Uterus (tissue), 4 donors: Measurements from ENCODE around the gene MEP1A. TPM values are rescaled to one million over a fixed set of nuclear protein-coding genes. Genes with fewer than 3 reads are reported as not detected.

Experiments
- DNase-seq, 2 donors: peaks; one replicate each; pipeline ENCODE4 v3.0.0-alpha.2; 2019 to 2020
- H3K27ac ChIP-seq, 2 donors: fragments of 200-600 bp; sonication (generic); 1 replicate in 1 of 2; 2 replicates in 1 of 2; pipeline ENCODE4 v1.5.1; 2016 to 2018
- H3K27me3 ChIP-seq, 2 donors: fragments of 200-600 bp; sonication (generic); one replicate each; pipeline ENCODE4 v1.5.1; 2018 to 2019; ENCODE audit warnings: control low read depth in 1 of 2
- H3K36me3 ChIP-seq, 2 donors: fragments of 200-600 bp; sonication (generic); one replicate each; pipeline ENCODE4 v1.5.1; 2019; ENCODE audit warnings: control low read depth in 1 of 2
- H3K4me1 ChIP-seq, 2 donors: fragments of 200-600 bp; sonication (generic); one replicate each; pipeline ENCODE4 v1.5.1; 2018 to 2019; ENCODE audit warnings: control low read depth in 1 of 2
- H3K4me3 ChIP-seq, 2 donors: fragments of 200-600 bp; sonication (generic); 1 replicate in 1 of 2; 2 replicates in 1 of 2; pipeline ENCODE4 v1.5.1; 2018 to 2019; ENCODE audit warnings: mild to moderate bottlenecking in 1 of 2
- H3K9me3 ChIP-seq, 2 donors: fragments of 200-600 bp; sonication (generic); one replicate each; pipeline ENCODE4 v1.5.1; 2019; ENCODE audit warnings: control low read depth in 1 of 2
- POLR2A ChIP-seq, 2 donors: fragments of 450-650 bp; IDR thresholded peaks; one replicate each; pipeline ENCODE4 v1.6.1; 2016; ENCODE audit warnings: antibody characterized with exemption in 2 of 2, mild to moderate bottlenecking in 1 of 2, moderate library complexity in 1 of 2
- intact Hi-C: fragments of 100-400 bp; cut with DNase I; formaldehyde crosslinking; loops from one replicate; pipeline ENCODE4 v1.15.1; 2023; ENCODE audit warnings: low total_unique reads
- total RNA-seq, 4 donors: library from RNA; depleted of rRNA in 3 of 4; stranded (reverse); fragments of >200 nt in 3 of 4; gene quantifications; one replicate each; pipeline versions ENCODE4 v1.1.0 to v1.2.4, GENCODE V29; 2014 to 2023
- TF ChIP-seq, protein P1 (sequence below), 4 experiments: fragments of 200-600 bp in 2 of 4; fragments of 450-650 bp in 2 of 4; sonication (generic) in 2 of 4; IDR thresholded peaks; one replicate each; pipeline ENCODE4 v1.5.1; 2016 to 2019; ENCODE audit warnings: antibody characterized with exemption in 4 of 4, mild to moderate bottlenecking in 2 of 4, moderate library complexity in 1 of 4
- donor health status: DM: yes; HTN: yes; CAD: no.

Gene MEP1A
- total RNA-seq, 4 donors from 2014 or later: under 0.01 TPM; not detected in 3

DNA sequence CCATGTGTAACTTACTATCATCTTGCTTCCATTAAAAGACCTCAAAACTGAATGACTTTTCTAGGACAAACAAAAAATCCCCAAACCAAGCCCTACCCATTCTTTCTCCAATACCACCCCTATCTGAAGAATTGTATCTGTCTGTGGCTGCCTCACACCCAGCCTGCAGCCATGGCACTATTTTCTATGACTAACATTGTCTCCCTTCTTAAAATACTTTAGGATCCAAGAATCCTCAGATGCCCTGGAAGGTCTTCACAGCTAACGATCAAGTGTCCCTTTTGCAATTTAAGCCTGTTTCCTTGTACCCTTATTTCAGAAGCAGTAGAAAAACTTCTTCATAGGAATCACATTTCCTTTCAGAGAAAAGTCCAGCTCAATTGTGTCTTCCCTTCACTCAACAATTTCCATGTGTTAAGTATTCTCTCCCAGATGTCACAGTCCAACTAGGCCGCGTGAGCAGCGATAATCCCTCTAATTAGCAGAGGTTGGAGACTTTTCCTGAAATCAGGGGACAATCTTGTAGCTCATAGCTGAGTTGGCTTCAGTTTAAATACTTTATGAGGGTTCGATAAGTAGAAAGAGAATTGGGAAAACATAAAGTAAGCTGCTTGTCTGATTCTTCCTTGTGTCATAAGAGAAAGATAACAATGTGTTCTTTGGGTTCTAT lies 5.2 kb upstream of the MEP1A start:
- Histone ChIP-seq H3K9me3 (no peaks in the 10 kb centered on the region), H3K4me1 (no peaks in the 10 kb centered on the region), H3K27me3 (no peaks in the 10 kb centered on the region), H3K27ac (no peak overlapping the region), H3K36me3 (no peaks in the 10 kb centered on the region), H3K4me3 (no peak overlapping the region)
- intact Hi-C loops: no loop called here
- TF ChIP-seq POLR2A (IDR thresholded peaks at IDR 0.05): no peak
- TF ChIP-seq, protein P1, sequence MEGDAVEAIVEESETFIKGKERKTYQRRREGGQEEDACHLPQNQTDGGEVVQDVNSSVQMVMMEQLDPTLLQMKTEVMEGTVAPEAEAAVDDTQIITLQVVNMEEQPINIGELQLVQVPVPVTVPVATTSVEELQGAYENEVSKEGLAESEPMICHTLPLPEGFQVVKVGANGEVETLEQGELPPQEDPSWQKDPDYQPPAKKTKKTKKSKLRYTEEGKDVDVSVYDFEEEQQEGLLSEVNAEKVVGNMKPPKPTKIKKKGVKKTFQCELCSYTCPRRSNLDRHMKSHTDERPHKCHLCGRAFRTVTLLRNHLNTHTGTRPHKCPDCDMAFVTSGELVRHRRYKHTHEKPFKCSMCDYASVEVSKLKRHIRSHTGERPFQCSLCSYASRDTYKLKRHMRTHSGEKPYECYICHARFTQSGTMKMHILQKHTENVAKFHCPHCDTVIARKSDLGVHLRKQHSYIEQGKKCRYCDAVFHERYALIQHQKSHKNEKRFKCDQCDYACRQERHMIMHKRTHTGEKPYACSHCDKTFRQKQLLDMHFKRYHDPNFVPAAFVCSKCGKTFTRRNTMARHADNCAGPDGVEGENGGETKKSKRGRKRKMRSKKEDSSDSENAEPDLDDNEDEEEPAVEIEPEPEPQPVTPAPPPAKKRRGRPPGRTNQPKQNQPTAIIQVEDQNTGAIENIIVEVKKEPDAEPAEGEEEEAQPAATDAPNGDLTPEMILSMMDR (IDR thresholded peaks at IDR 0.05): no peak
- DNase-seq: no peak

DNA sequence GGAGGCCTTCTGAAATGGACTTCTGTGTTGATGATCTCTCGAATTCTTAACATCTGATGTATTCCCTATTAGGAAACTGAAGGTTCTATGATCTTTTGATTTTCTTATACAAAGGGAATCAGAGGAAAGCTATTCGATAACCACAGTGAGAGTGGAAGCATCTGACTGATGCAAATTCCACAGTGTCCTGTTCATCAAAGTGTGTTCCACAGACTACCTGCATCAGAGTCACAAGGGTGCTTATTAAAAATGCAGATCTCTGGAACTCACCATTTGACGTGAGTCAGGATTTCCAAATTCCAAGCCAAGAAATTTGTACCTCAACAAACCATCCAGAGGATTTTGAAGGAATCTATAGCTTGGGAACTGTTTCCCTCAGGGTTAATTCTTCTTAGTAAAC lies 4.4 kb upstream of the MEP1A start:
- Histone ChIP-seq H3K27ac (no peak overlapping the region), H3K36me3 (no peaks in the 10 kb centered on the region), H3K27me3 (no peaks in the 10 kb centered on the region), H3K4me3 (no peak overlapping the region), H3K9me3 (no peaks in the 10 kb centered on the region), H3K4me1 (no peaks in the 10 kb centered on the region)
- TF ChIP-seq, protein P1 (IDR thresholded peaks at IDR 0.05): no peak
- TF ChIP-seq POLR2A (IDR thresholded peaks at IDR 0.05): no peak
- intact Hi-C loops: no loop called here
- DNase-seq: no peak

DNA sequence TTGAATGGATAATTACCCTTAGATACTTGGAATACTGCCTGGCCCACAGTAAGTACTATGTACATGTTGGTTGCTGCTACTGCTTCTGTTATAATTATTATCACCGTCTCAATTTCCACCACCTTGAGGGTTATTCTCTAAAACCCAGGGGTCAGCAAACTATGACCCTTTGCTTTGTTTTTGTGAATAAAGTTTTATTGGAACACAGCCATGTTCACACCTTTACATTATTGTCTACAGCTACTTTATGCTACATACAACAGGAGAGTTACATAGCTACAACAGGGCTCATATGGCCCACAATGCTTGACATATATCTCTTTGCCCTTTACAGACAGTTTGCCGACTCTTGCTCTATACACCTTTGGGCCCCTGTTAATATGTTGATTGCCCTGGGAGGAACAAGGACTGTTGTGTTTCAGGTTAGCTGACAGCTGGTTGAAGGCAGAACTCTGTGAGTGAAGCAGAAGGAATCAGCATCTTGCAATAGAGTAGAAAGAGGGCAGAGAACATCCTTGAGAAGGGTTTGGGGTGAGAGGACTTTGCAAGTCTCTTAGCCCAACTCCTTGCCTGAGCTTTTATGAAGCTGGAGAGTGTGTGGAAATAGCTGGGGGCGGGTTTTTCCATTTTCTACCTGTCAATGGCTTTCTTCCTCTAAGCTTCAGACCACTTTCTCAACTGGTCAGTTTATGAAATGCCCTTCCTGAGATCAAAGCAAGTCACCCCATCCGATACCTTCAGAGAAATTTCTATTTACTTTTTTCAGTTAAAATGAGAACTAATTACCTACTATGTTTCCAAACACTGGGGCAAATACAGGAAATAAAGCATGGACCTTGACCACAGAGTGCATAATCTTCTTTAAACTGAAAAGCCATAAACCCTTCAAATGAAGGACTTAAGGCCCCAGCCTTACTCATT lies 3.5 kb upstream of the MEP1A start:
- no peaks in the 10 kb centered on the region for H3K36me3 ChIP-seq
- H3K4me1 ChIP-seq: no peaks in the 10 kb centered on the region
- intact Hi-C loops: no loop called here
- H3K27me3 ChIP-seq: no peaks in the 10 kb centered on the region
- no peak overlapping the region for H3K27ac ChIP-seq
- H3K4me3 ChIP-seq: no peak overlapping the region
- TF ChIP-seq, protein P1 (IDR thresholded peaks at IDR 0.05): no peak
- TF ChIP-seq POLR2A (IDR thresholded peaks at IDR 0.05): no peak
- no peaks in the 10 kb centered on the region for H3K9me3 ChIP-seq
- DNase-seq: no peak

DNA sequence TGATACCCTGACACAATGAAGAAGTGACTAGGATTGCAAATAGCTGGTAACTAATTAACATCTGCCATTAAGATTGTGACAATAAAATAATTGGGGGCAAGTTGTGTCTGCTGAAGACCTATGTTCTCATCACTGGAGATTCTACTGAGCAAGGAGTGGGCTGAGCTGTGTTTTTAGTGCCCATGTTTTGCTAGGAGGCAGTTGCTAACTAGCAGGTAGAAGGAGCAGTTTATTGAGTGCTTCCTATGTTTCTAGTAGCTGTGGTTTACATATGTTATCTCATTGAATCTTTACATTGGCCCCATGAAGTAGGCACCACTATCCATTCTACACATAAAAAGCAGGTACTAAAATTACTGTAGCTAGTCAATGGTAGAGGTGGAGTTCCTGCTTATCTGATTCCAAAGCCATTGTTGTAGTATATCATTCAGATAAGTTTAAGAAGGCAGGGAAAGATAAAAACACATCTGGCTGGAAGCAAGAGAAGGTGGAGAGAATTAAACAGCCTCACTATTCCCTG lies 2.8 kb upstream of the MEP1A start:
- H3K27me3 ChIP-seq: no peaks in the 10 kb centered on the region
- no peaks in the 10 kb centered on the region for H3K36me3 ChIP-seq
- no peak for TF ChIP-seq POLR2A (IDR thresholded peaks at IDR 0.05)
- TF ChIP-seq, protein P1 (IDR thresholded peaks at IDR 0.05): no peak
- H3K4me1 ChIP-seq: no peaks in the 10 kb centered on the region
- H3K4me3 ChIP-seq: no peak overlapping the region
- no peak overlapping the region for H3K27ac ChIP-seq
- DNase-seq: no peak
- intact Hi-C loops: no loop called here
- H3K9me3 ChIP-seq: no peaks in the 10 kb centered on the region

DNA sequence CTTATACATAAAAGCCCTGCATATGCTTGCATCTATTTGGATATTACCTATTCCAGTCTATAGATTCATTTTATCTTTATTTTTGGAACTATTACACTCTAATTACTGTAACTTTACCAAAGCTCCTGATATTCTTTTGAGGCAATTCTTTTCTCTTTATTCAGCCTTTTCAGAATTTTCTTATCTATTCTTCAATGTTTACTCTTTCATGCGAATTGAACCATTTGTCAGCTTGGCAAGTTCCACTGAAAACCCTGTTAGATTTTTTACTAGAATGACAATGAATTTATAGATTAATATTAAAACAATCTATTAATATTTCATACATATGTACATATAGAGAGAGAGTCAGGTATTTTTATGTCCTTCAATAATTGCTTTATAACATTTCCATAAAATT lies 554 bp upstream of the MEP1A start:
- no peak for TF ChIP-seq POLR2A (IDR thresholded peaks at IDR 0.05)
- TF ChIP-seq, protein P1 (IDR thresholded peaks at IDR 0.05): no peak
- DNase-seq: no peak

More for the DNA sequence above, 554 bp upstream of the MEP1A start:
- Histone ChIP-seq H3K27me3 (no peaks in the 10 kb centered on the region), H3K9me3 (no peaks in the 10 kb centered on the region), H3K4me1 (no peaks in the 10 kb centered on the region), H3K27ac (no peak overlapping the region), H3K36me3 (no peaks in the 10 kb centered on the region), H3K4me3 (no peak overlapping the region)
- intact Hi-C loops: no loop called here
